Stimulated activated CD8-positive, alpha-beta memory T cell treated with anti-CD3 and anti-CD28 coated beads, Interleukin-7, amount 100 ng/mL, for 4 hours (primary cell): Measurements from ENCODE around the gene CFAP46.
"Not testable (repeated sequence)": the region's sequence is repeated elsewhere in the genome, so short reads cannot be mapped to it uniquely, and the experiment has no call there.

Source experiments
- DNase-seq, 2 donors: peaks; one replicate each; pipeline ENCODE4 v3.0.0-alpha.2; 2020; ENCODE audit warnings: low read depth in 2 of 2

CFAP46 gene

GRCh38 chr10:132944510-132944909 is 2.1 kb upstream of the CFAP46 start:
- no peak for DNase-seq

GRCh38 chr10:132943791-132944404 is 1.5 kb upstream of the CFAP46 start:
- no peak for DNase-seq

GRCh38 chr10:132943058-132943790 is 854 bp upstream of the CFAP46 start:
- no peak for DNase-seq

- DNase-seq: no peak
These were observed 724 bp downstream of the CFAP46 start for GRCh38 chr10:132941640-132942051.

- DNase-seq: no peak
These were observed 1.4 kb downstream of the CFAP46 start for GRCh38 chr10:132940791-132941465.

- DNase-seq: no peak
These were observed 2.2 kb downstream of the CFAP46 start for GRCh38 chr10:132939957-132940790.

- no peak for DNase-seq
These were observed 2.9 kb downstream of the CFAP46 start for GRCh38 chr10:132939378-132939955.

GRCh38 chr10:132938472-132939339 is 3.7 kb downstream of the CFAP46 start:
- no peak for DNase-seq

- DNase-seq: no peak
These were observed 4.5 kb downstream of the CFAP46 start for GRCh38 chr10:132937861-132938260.

GRCh38 chr10:132934953-132935352 is 7.4 kb downstream of the CFAP46 start:
- no peak for DNase-seq

GRCh38 chr10:132933308-132934042 is 8.9 kb downstream of the CFAP46 start:
- DNase-seq: no peak

GRCh38 chr10:132932461-132933307 is 9.7 kb downstream of the CFAP46 start:
- DNase-seq: no peak

GRCh38 chr10:132931258-132932250 is 10.8 kb downstream of the CFAP46 start:
- not testable (repeated sequence) for DNase-seq

GRCh38 chr10:132930701-132931100 is 11.7 kb downstream of the CFAP46 start:
- DNase-seq: not testable (repeated sequence)

GRCh38 chr10:132929953-132930548 is 12.3 kb downstream of the CFAP46 start:
- DNase-seq: no peak

- DNase-seq: no peak
These were observed 12.9 kb downstream of the CFAP46 start for GRCh38 chr10:132929480-132929879.

- DNase-seq: no peak
These were observed 14.1 kb downstream of the CFAP46 start for GRCh38 chr10:132928261-132928660.
